Measurements from ENCODE around the gene CRB1. TPM values are rescaled to one million over a fixed set of nuclear protein-coding genes. Genes with fewer than 3 reads are reported as not detected.
"Not testable (repeated sequence)": the region's sequence is repeated elsewhere in the genome, so short reads cannot be mapped to it uniquely, and the experiment has no call there.

CRB1 gene
- polyA plus RNA-seq, 3 donors: not detected

GRCh38 chr1:197400522-197400902 is 132.5 kb downstream of the CRB1 start:
- peaks cover 2 to 7% of the 10 kb centered on the region in 2 donors for H3K4me1 ChIP-seq (ENCODE audit: control insufficient read depth in 1 of 2, insufficient read depth in 2 of 2, low read length in 2 of 2)
- no peaks in the 10 kb centered on the region for H3K79me2 ChIP-seq (ENCODE audit: insufficient read depth, low read length)
- no peak overlapping the region for H3K4me2 ChIP-seq (replicated peaks; ENCODE audit: extremely low read depth, low read length, poor library complexity, severe bottlenecking)
- no peaks in the 10 kb centered on the region for H3K27me3 Mint-ChIP-seq (ENCODE audit: low read depth in 3 of 3)
- no peak for DNase-seq
- no peak overlapping the region for H3K27ac ChIP-seq (ENCODE audit: low read depth in 1 of 2, low read length in 2 of 2)
- intact Hi-C loops (cut with micrococcal nuclease): no loop called here
- no peaks in the 10 kb centered on the region for H3K4me1 Mint-ChIP-seq
- H3K9me3 ChIP-seq (replicated peaks in 1 of 2; ENCODE audit: control insufficient read depth in 1 of 2, insufficient read depth in 1 of 2, low read length in 2 of 2): no peaks in the 10 kb centered on the region
- no peak for TF ChIP-seq CTCF (IDR thresholded peaks at IDR 0.05)
- no peaks in the 10 kb centered on the region for H4K20me1 ChIP-seq (ENCODE audit: insufficient read depth, low read length)
- H3K9me3 Mint-ChIP-seq: peaks cover 0 to 6% (median 2%) of the 10 kb centered on the region in 7 donors
- H3K27ac Mint-ChIP-seq: no peak overlapping the region
- no peaks in the 10 kb centered on the region for H3K36me3 ChIP-seq (replicated peaks in 1 of 2; ENCODE audit: control insufficient read depth in 1 of 2, insufficient read depth in 2 of 2, low read length in 2 of 2)
- no peak overlapping the region for H2AFZ ChIP-seq (ENCODE audit: insufficient read depth, low read depth, low read length, poor library complexity, severe bottlenecking)
- no peak overlapping the region for H3K4me3 ChIP-seq (replicated peaks in 1 of 3; ENCODE audit: low read depth in 2 of 3, low read length in 3 of 3)
- H3K9ac ChIP-seq (ENCODE audit: insufficient read depth, low read length, poor library complexity, severe bottlenecking): no peak overlapping the region
- H3K27me3 ChIP-seq (ENCODE audit: control insufficient read depth in 2 of 2, insufficient read depth in 2 of 2, low read length in 2 of 2): no peaks in the 10 kb centered on the region
- no peaks in the 10 kb centered on the region for H3K36me3 Mint-ChIP-seq
- H3K4me3 Mint-ChIP-seq: no peak overlapping the region
- WGBS (ENCODE audit: insufficient coverage): no CpG with 5 or more reads among the region's 2 CpGs

GRCh38 chr1:197402189-197402588 is 134.1 kb downstream of the CRB1 start:
- no peaks in the 10 kb centered on the region for H3K79me2 ChIP-seq (ENCODE audit: insufficient read depth, low read length)
- H3K36me3 Mint-ChIP-seq: no peaks in the 10 kb centered on the region
- H3K27ac ChIP-seq (ENCODE audit: low read depth in 1 of 2, low read length in 2 of 2): no peak overlapping the region
- no peaks in the 10 kb centered on the region for H3K27me3 ChIP-seq (ENCODE audit: control insufficient read depth in 2 of 2, insufficient read depth in 2 of 2, low read length in 2 of 2)
- no peak for DNase-seq
- no CpG with 5 or more reads among the region's 2 CpGs for WGBS (ENCODE audit: insufficient coverage)
- intact Hi-C loops (cut with micrococcal nuclease): no loop called here
- TF ChIP-seq CTCF (IDR thresholded peaks at IDR 0.05): no peak
- H3K4me1 ChIP-seq (ENCODE audit: control insufficient read depth in 1 of 2, insufficient read depth in 2 of 2, low read length in 2 of 2): peaks cover 2 to 7% of the 10 kb centered on the region in 2 donors
- no peaks in the 10 kb centered on the region for H3K36me3 ChIP-seq (replicated peaks in 1 of 2; ENCODE audit: control insufficient read depth in 1 of 2, insufficient read depth in 2 of 2, low read length in 2 of 2)
- H2AFZ ChIP-seq (ENCODE audit: insufficient read depth, low read depth, low read length, poor library complexity, severe bottlenecking): no peak overlapping the region
- no peak overlapping the region for H3K9ac ChIP-seq (ENCODE audit: insufficient read depth, low read length, poor library complexity, severe bottlenecking)
- no peak overlapping the region for H3K27ac Mint-ChIP-seq
- H3K27me3 Mint-ChIP-seq (ENCODE audit: low read depth in 3 of 3): no peaks in the 10 kb centered on the region
- H3K4me3 Mint-ChIP-seq: no peak overlapping the region
- no peak overlapping the region for H3K4me3 ChIP-seq (replicated peaks in 1 of 3; ENCODE audit: low read depth in 2 of 3, low read length in 3 of 3)
- H3K9me3 ChIP-seq (replicated peaks in 1 of 2; ENCODE audit: control insufficient read depth in 1 of 2, insufficient read depth in 1 of 2, low read length in 2 of 2): no peaks in the 10 kb centered on the region
- H3K4me1 Mint-ChIP-seq: no peaks in the 10 kb centered on the region
- no peak overlapping the region for H3K4me2 ChIP-seq (replicated peaks; ENCODE audit: extremely low read depth, low read length, poor library complexity, severe bottlenecking)
- H4K20me1 ChIP-seq (ENCODE audit: insufficient read depth, low read length): no peaks in the 10 kb centered on the region
- H3K9me3 Mint-ChIP-seq: peaks cover 0 to 7% (median 2%) of the 10 kb centered on the region in 7 donors

- not testable (repeated sequence) for H3K4me3 ChIP-seq (replicated peaks in 1 of 3; ENCODE audit: low read depth in 2 of 3, low read length in 3 of 3)
Measured at GRCh38 chr1:197404774-197405173, 136.7 kb downstream of the CRB1 start.

More at GRCh38 chr1:197404774-197405173, 136.7 kb downstream of the CRB1 start:
- H3K9me3 ChIP-seq (replicated peaks in 1 of 2; ENCODE audit: control insufficient read depth in 1 of 2, insufficient read depth in 1 of 2, low read length in 2 of 2); H2AFZ ChIP-seq (ENCODE audit: insufficient read depth, low read depth, low read length, poor library complexity, severe bottlenecking); H3K36me3 Mint-ChIP-seq; intact Hi-C loops (cut with micrococcal nuclease); H3K4me1 ChIP-seq (ENCODE audit: control insufficient read depth in 1 of 2, insufficient read depth in 2 of 2, low read length in 2 of 2); H3K4me3 Mint-ChIP-seq; DNase-seq; H3K27me3 ChIP-seq (ENCODE audit: control insufficient read depth in 2 of 2, insufficient read depth in 2 of 2, low read length in 2 of 2); H3K9me3 Mint-ChIP-seq; H3K27ac ChIP-seq (ENCODE audit: low read depth in 1 of 2, low read length in 2 of 2); H4K20me1 ChIP-seq (ENCODE audit: insufficient read depth, low read length); H3K36me3 ChIP-seq (replicated peaks in 1 of 2; ENCODE audit: control insufficient read depth in 1 of 2, insufficient read depth in 2 of 2, low read length in 2 of 2); H3K27ac Mint-ChIP-seq; H3K9ac ChIP-seq (ENCODE audit: insufficient read depth, low read length, poor library complexity, severe bottlenecking); H3K4me1 Mint-ChIP-seq; H3K79me2 ChIP-seq (ENCODE audit: insufficient read depth, low read length); H3K27me3 Mint-ChIP-seq (ENCODE audit: low read depth in 3 of 3); H3K4me2 ChIP-seq (replicated peaks; ENCODE audit: extremely low read depth, low read length, poor library complexity, severe bottlenecking): not testable (repeated sequence)
- no CpG with 5 or more reads among the region's 8 CpGs for WGBS (ENCODE audit: insufficient coverage)

All from CD14-positive monocyte (primary cell).